Measurements from ENCODE around the gene ENPEP. TPM values are rescaled to one million over a fixed set of nuclear protein-coding genes. Genes with fewer than 3 reads are reported as not detected.

Gene ENPEP
- total RNA-seq, 1 donor from 2014 or later: 2.4 TPM

DNA sequence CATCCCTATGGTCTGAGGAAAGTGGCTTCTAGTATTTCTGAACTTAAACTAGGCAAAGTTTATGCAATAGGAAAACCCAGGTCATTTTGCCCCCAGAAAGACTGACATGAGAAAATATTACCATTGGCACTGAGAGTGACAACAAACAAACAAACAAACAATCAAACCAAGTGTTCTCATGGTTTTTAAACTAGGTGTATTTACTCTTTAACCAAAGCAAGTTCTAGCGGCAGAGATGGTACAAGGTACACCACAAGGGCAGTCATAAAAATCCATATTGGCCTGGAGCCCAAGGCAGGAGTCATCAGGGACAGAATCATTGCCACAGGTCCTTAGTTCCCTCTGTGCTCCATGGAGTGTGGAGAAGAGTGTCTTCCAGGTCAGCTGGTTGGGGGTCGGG lies 26.0 kb upstream of the ENPEP start:
- Mint-ChIP-seq H3K4me3 (ENCODE audit: unreplicated experiment) (no peak overlapping the region), H3K9me3 (ENCODE audit: unreplicated experiment) (peaks cover 2% of the 10 kb centered on the region), H3K36me3 (ENCODE audit: unreplicated experiment) (no peaks in the 10 kb centered on the region), H3K27ac (ENCODE audit: unreplicated experiment) (no peak overlapping the region), H3K27me3 (ENCODE audit: unreplicated experiment) (no peaks in the 10 kb centered on the region), H3K4me1 (ENCODE audit: low read depth, unreplicated experiment) (no peaks in the 10 kb centered on the region)
- no peak for DNase-seq
- TF ChIP-seq, protein P1, sequence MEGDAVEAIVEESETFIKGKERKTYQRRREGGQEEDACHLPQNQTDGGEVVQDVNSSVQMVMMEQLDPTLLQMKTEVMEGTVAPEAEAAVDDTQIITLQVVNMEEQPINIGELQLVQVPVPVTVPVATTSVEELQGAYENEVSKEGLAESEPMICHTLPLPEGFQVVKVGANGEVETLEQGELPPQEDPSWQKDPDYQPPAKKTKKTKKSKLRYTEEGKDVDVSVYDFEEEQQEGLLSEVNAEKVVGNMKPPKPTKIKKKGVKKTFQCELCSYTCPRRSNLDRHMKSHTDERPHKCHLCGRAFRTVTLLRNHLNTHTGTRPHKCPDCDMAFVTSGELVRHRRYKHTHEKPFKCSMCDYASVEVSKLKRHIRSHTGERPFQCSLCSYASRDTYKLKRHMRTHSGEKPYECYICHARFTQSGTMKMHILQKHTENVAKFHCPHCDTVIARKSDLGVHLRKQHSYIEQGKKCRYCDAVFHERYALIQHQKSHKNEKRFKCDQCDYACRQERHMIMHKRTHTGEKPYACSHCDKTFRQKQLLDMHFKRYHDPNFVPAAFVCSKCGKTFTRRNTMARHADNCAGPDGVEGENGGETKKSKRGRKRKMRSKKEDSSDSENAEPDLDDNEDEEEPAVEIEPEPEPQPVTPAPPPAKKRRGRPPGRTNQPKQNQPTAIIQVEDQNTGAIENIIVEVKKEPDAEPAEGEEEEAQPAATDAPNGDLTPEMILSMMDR (IDR thresholded peaks at IDR 0.05; ENCODE audit: partially characterized antibody, unreplicated experiment): no peak

DNA sequence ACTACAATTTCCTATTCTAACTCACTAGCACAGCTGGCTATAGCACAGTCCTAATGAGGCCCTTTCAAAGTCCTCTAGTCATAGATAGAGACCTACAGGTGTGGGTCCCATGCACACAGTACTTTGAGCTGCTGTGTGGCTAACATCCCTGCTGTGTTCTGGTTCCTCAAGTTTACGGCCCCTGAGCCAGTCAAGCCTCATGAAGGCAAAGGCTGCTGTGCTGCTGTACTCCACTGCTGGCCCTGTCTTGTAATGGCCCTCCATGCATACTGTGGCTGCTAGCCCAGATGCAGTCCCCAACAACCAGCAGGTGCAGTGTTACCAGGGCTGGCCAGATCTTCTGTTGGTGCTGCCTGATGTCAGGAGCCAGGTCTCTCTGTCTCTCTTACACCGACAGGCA lies 23.4 kb upstream of the ENPEP start:
- DNase-seq: no peak
- Mint-ChIP-seq H3K4me3 (ENCODE audit: unreplicated experiment) (no peak overlapping the region), H3K27me3 (ENCODE audit: unreplicated experiment) (no peaks in the 10 kb centered on the region), H3K9me3 (ENCODE audit: unreplicated experiment) (no peaks in the 10 kb centered on the region), H3K4me1 (ENCODE audit: low read depth, unreplicated experiment) (no peaks in the 10 kb centered on the region), H3K36me3 (ENCODE audit: unreplicated experiment) (no peaks in the 10 kb centered on the region), H3K27ac (ENCODE audit: unreplicated experiment) (no peak overlapping the region)
- TF ChIP-seq, protein P1 (IDR thresholded peaks at IDR 0.05; ENCODE audit: partially characterized antibody, unreplicated experiment): no peak

DNA sequence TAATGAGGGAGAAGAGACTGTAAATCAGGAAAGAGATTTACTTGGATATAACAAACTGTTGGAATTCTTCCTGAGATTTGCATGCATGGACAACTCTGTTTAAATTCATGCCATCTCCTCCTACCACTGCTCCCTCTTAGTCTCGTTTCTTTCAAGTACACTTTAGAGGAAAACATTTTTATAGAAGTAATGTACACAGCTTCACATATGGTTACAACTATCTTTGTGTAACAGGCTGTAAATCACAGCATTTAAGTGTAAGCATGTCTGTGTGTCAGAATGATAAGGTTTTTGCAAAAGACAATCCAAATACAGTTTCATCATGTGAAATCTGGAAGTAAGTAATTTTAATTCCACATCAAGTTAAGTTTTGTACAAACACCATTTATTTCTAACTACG lies 21.5 kb upstream of the ENPEP start:
- H3K9me3 Mint-ChIP-seq (ENCODE audit: unreplicated experiment): no peaks in the 10 kb centered on the region
- H3K27me3 Mint-ChIP-seq (ENCODE audit: unreplicated experiment): no peaks in the 10 kb centered on the region
- no peaks in the 10 kb centered on the region for H3K36me3 Mint-ChIP-seq (ENCODE audit: unreplicated experiment)
- H3K27ac Mint-ChIP-seq (ENCODE audit: unreplicated experiment): no peak overlapping the region
- TF ChIP-seq, protein P1 (IDR thresholded peaks at IDR 0.05; ENCODE audit: partially characterized antibody, unreplicated experiment): no peak
- no peak overlapping the region for H3K4me3 Mint-ChIP-seq (ENCODE audit: unreplicated experiment)
- H3K4me1 Mint-ChIP-seq (ENCODE audit: low read depth, unreplicated experiment): no peaks in the 10 kb centered on the region
- DNase-seq: no peak

DNA sequence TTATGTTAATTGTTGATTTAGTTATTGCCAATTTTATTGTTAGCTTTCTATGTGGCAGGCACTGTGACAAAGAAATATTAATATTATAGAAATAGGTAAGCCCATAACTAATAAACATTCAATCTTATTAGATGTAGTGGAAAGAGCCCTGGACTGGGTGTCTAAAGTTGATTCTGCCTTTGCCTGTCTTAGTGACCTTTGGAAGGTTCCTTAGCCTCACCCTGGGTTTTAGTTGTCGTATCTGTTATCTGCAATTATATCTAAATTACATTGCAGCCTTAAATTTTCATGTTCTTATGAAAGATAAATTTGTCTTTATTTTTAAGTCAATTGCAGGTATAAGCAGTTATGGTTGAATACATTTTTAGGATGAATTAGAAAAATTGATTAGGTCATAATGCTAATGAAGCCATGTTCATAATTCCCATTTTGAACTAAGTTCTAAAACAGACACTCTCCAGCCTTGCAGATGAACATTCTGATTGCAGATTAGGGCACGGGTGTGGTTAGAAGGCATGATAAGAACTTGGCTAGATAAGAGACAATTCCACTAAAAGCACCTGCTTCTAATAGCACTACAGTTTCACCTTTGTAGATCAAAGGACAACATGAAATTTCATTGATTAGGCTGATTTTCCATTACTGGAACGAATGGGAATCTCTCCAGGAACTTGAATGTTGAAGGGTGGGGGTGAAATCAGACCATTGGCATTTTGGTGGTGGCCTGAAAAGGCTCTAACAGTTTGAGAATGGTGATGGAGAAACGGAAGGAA lies 17.3 kb upstream of the ENPEP start:
- Mint-ChIP-seq H3K27me3 (ENCODE audit: unreplicated experiment) (no peaks in the 10 kb centered on the region), H3K4me1 (ENCODE audit: low read depth, unreplicated experiment) (no peaks in the 10 kb centered on the region), H3K4me3 (ENCODE audit: unreplicated experiment) (no peak overlapping the region), H3K36me3 (ENCODE audit: unreplicated experiment) (no peaks in the 10 kb centered on the region), H3K27ac (ENCODE audit: unreplicated experiment) (no peak overlapping the region), H3K9me3 (ENCODE audit: unreplicated experiment) (no peaks in the 10 kb centered on the region)
- TF ChIP-seq, protein P1 (IDR thresholded peaks at IDR 0.05; ENCODE audit: partially characterized antibody, unreplicated experiment): no peak
- no peak for DNase-seq

DNA sequence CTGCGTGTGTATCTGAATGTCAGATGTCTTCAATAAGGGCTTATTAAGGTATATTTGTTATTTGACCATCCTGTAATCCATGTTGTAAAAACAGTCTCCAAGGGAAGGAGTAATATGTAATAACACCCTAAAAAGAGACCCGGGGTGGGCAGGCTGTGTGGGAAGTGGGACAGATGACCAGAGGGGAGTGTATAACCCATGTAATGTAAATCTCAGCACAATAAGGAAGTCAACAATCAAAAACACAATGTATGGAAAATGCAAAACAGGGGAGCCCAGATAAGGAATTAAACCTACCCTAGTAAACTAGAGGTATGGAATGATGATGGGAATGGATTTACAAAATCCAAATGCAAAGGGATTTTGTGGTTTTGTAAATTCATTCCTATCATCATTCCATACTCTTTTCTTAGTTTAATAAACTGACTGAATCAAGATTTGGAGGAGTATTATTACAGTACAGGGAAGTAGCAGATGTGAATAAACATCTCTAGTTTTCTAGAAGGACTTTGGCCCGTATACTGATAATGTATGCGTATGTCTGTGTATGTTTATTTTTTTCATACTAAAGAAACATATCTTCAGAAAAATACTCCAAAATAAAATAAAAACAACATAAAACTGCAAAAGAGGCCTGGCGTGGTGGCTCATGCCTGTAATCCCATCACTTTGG lies 15.7 kb upstream of the ENPEP start:
- Mint-ChIP-seq H3K27me3 (ENCODE audit: unreplicated experiment) (no peaks in the 10 kb centered on the region), H3K27ac (ENCODE audit: unreplicated experiment) (no peak overlapping the region), H3K4me3 (ENCODE audit: unreplicated experiment) (no peak overlapping the region), H3K4me1 (ENCODE audit: low read depth, unreplicated experiment) (no peaks in the 10 kb centered on the region), H3K36me3 (ENCODE audit: unreplicated experiment) (no peaks in the 10 kb centered on the region), H3K9me3 (ENCODE audit: unreplicated experiment) (no peaks in the 10 kb centered on the region)
- TF ChIP-seq, protein P1 (IDR thresholded peaks at IDR 0.05; ENCODE audit: partially characterized antibody, unreplicated experiment): no peak
- no peak for DNase-seq

Measured in glutamatergic neuron (in vitro differentiated cells).